H1 (cell line): ENCODE results near the gene DNAJA3. TPM values are rescaled to one million over a fixed set of nuclear protein-coding genes. Genes with fewer than 3 reads are reported as not detected.

Source experiments
- CTCF ChIA-PET: fragments of 300-600 bp; sonication (Branson Sonifier 250); formaldehyde crosslinking; loops from one replicate; lab custom pipeline; 2021; ENCODE audit not compliant: partially characterized antibody; lab: Charles Lee
- POLR2A ChIA-PET: fragments of 300-600 bp; sonication (Branson Sonifier 250); formaldehyde crosslinking; loops from one replicate; lab custom pipeline; 2021; ENCODE audit warnings: inconsistent platforms; ENCODE audit not compliant: partially characterized antibody; lab: Charles Lee
- DNase-seq, 2 experiments: peaks; one replicate each; pipeline versions ENCODE4 v3.0.0 to v3.0.0-alpha.2; 2010 to 2022; ENCODE audit warnings: low spot score in 2 of 2, low read depth in 1 of 2, mixed read lengths in 1 of 2
- FAIRE-seq: peaks from 2 replicates; lab custom pipeline; 2011; peaks lifted over from hg19 to GRCh38; lab: Jason Lieb, UNC
- H2AFZ ChIP-seq: 2 replicates; pipeline ENCODE4 v1.8.1; 2012; ENCODE audit warnings: low read length, inconsistent platforms
- H2AK5ac ChIP-seq: 2 replicates; pipeline ENCODE4 v1.6.1; 2013; ENCODE audit warnings: low read depth, low read length
- H2BK120ac ChIP-seq: replicated peaks from 2 replicates; pipeline ENCODE3; 2013; ENCODE audit warnings: low read depth, low read length, inconsistent platforms
- H2BK12ac ChIP-seq: 2 replicates; pipeline ENCODE4 v1.6.1; 2013; ENCODE audit warnings: low read depth, low read length
- H2BK15ac ChIP-seq: 2 replicates; pipeline ENCODE4 v1.6.1; 2013; ENCODE audit warnings: low read length
- H2BK20ac ChIP-seq: 2 replicates; pipeline ENCODE4 v1.6.1; 2013; ENCODE audit warnings: low read length
- H2BK5ac ChIP-seq: 2 replicates; pipeline ENCODE4 v1.6.1; 2013; ENCODE audit warnings: low read depth, low read length
- H3K14ac ChIP-seq: 2 replicates; pipeline ENCODE4 v1.6.1; 2013; ENCODE audit warnings: inconsistent platforms; ENCODE audit not compliant: insufficient read length
- H3K18ac ChIP-seq: 2 replicates; pipeline ENCODE4 v1.6.1; 2013; ENCODE audit warnings: low read length; ENCODE audit errors: extremely low read depth
- H3K23ac ChIP-seq: 2 replicates; pipeline ENCODE4 v1.6.1; 2013; ENCODE audit warnings: inconsistent platforms; ENCODE audit not compliant: insufficient read length
- H3K23me2 ChIP-seq: 2 replicates; pipeline ENCODE4 v1.6.1; 2013; ENCODE audit warnings: low read depth, low read length
- H3K27ac ChIP-seq: 2 replicates; pipeline ENCODE4 v1.6.1; 2011; ENCODE audit warnings: low read depth, low read length, inconsistent platforms
- H3K27me3 ChIP-seq, 4 experiments: replicated peaks in 1 of 4; 1 replicate in 1 of 4; 2 replicates in 3 of 4; pipeline versions ENCODE4 v1.6.1 to v1.8.1; 2011 to 2013; ENCODE audit warnings: low read length in 3 of 4, mild to moderate bottlenecking in 3 of 4, inconsistent platforms in 2 of 4, mixed read lengths in 2 of 4, moderate library complexity in 1 of 4; ENCODE audit not compliant: control insufficient read depth in 3 of 4, insufficient read depth in 3 of 4; ENCODE audit errors: extremely low read depth in 1 of 4
- H3K36me3 ChIP-seq, 4 experiments: 2 replicates each; pipeline versions ENCODE4 v1.6.1 to v1.8.1; 2011 to 2013; ENCODE audit warnings: mild to moderate bottlenecking in 4 of 4, low read length in 3 of 4, moderate library complexity in 2 of 4, control low read depth in 1 of 4, inconsistent platforms in 1 of 4; ENCODE audit not compliant: insufficient read depth in 4 of 4, control insufficient read depth in 2 of 4
- H3K4ac ChIP-seq: replicated peaks from 2 replicates; pipeline ENCODE3; 2013; ENCODE audit warnings: low read length, low read depth, mixed read lengths, inconsistent platforms; ENCODE audit not compliant: insufficient read length
- H3K4me1 ChIP-seq, 4 experiments: replicated peaks in 1 of 4; 1 replicate in 1 of 4; 2 replicates in 3 of 4; pipeline versions ENCODE4 v1.6.1 to v1.8.1; 2011 to 2013; ENCODE audit warnings: low read length in 3 of 4, inconsistent platforms in 2 of 4, mixed read lengths in 1 of 4; ENCODE audit not compliant: insufficient read depth in 4 of 4, control insufficient read depth in 3 of 4
- H3K4me2 ChIP-seq, 2 experiments: 2 replicates each; pipeline versions ENCODE4 v1.6.1 to v1.8.1; 2011 to 2013; ENCODE audit warnings: low read depth in 2 of 2, low read length in 2 of 2, control low read depth in 1 of 2, inconsistent platforms in 1 of 2, mild to moderate bottlenecking in 1 of 2; ENCODE audit not compliant: insufficient read depth in 1 of 2
- H3K4me3 ChIP-seq, 4 experiments: fragments of 200-600, 300-600 bp in 1 of 4; sonication (generic), shearing (Covaris generic), sonication (Bioruptor Twin) in 1 of 4; 2 replicates each; pipeline versions ENCODE4 v1.5.1 to v1.8.1; 2011 to 2016; ENCODE audit warnings: low read length in 4 of 4, low read depth in 3 of 4, control low read depth in 2 of 4, inconsistent platforms in 2 of 4, mild to moderate bottlenecking in 2 of 4, mixed read lengths in 1 of 4, moderate library complexity in 1 of 4; ENCODE audit not compliant: insufficient read depth in 2 of 4; ENCODE audit errors: extremely low read depth in 1 of 4
- H3K56ac ChIP-seq: replicated peaks from 2 replicates; pipeline ENCODE3; 2013; ENCODE audit warnings: low read depth, mild to moderate bottlenecking, mixed read lengths, low read length, inconsistent platforms; ENCODE audit not compliant: insufficient read length
- H3K79me1 ChIP-seq: 2 replicates; pipeline ENCODE4 v1.6.1; 2013; ENCODE audit warnings: low read depth, low read length, control low read depth
- H3K79me2 ChIP-seq, 2 experiments: 2 replicates each; pipeline versions ENCODE4 v1.6.1 to v1.8.1; 2012 to 2013; ENCODE audit warnings: low read length in 2 of 2, mild to moderate bottlenecking in 2 of 2, inconsistent platforms in 1 of 2; ENCODE audit not compliant: insufficient read depth in 2 of 2, control insufficient read depth in 1 of 2
- H3K9ac ChIP-seq, 4 experiments: replicated peaks in 1 of 4; 1 replicate in 1 of 4; 2 replicates in 3 of 4; pipeline versions ENCODE4 v1.6.1 to v1.8.1; 2011 to 2013; ENCODE audit warnings: low read depth in 3 of 4, low read length in 3 of 4, control low read depth in 2 of 4, mild to moderate bottlenecking in 2 of 4, moderate library complexity in 2 of 4, inconsistent platforms in 1 of 4; ENCODE audit errors: extremely low read depth in 1 of 4
- H3K9me3 ChIP-seq, 2 experiments: 2 replicates each; pipeline versions ENCODE4 v1.6.1 to v1.8.1; 2012 to 2013; ENCODE audit warnings: mild to moderate bottlenecking in 2 of 2, moderate library complexity in 2 of 2, control low read depth in 1 of 2, inconsistent platforms in 1 of 2, low read depth in 1 of 2, low read length in 1 of 2, mixed read lengths in 1 of 2; ENCODE audit not compliant: insufficient read depth in 2 of 2
- H4K20me1 ChIP-seq, 2 experiments: replicated peaks in 1 of 2; 2 replicates each; pipeline versions ENCODE3 to v1.8.1; 2011 to 2013; ENCODE audit warnings: inconsistent platforms in 2 of 2, low read length in 2 of 2, mild to moderate bottlenecking in 1 of 2; ENCODE audit not compliant: insufficient read depth in 2 of 2, control insufficient read depth in 1 of 2
- H4K5ac ChIP-seq: 2 replicates; pipeline ENCODE4 v1.6.1; 2013; ENCODE audit warnings: low read length, low read depth, mixed read lengths, inconsistent platforms; ENCODE audit not compliant: insufficient read length
- H4K8ac ChIP-seq: 2 replicates; pipeline ENCODE4 v1.8.0; 2013; ENCODE audit warnings: mild to moderate bottlenecking, moderate library complexity, low read length, inconsistent platforms; ENCODE audit not compliant: insufficient read depth; ENCODE audit errors: extremely low read depth
- H4K91ac ChIP-seq: replicated peaks from 2 replicates; pipeline ENCODE3; 2013; ENCODE audit warnings: low read length, mixed read lengths, inconsistent platforms; ENCODE audit not compliant: insufficient read length
- CHD2 ChIP-seq: IDR thresholded peaks from 2 replicates; pipeline ENCODE4 v1.6.1; 2012; ENCODE audit warnings: low read length, improper control_type of control experiment
- EZH2 ChIP-seq: fragments of 200-600 bp; sonication (generic); IDR thresholded peaks from 2 replicates; pipeline ENCODE4 v1.7.1; 2012; ENCODE audit warnings: low read depth, mild to moderate bottlenecking, moderate library complexity, low read length, inconsistent platforms; ENCODE audit not compliant: severe bottlenecking
- FOSL1 ChIP-seq: IDR thresholded peaks from 2 replicates; pipeline ENCODE4 v1.6.1; 2011; ENCODE audit warnings: mild to moderate bottlenecking, low read depth, low read length, moderate library complexity; ENCODE audit not compliant: insufficient read depth
- GABPA ChIP-seq: IDR thresholded peaks from 2 replicates; pipeline ENCODE4 v1.6.1; 2011; ENCODE audit warnings: mild to moderate bottlenecking, low read length, moderate library complexity, borderline replicate concordance; ENCODE audit not compliant: insufficient read depth
- GTF2F1 ChIP-seq: IDR thresholded peaks from 2 replicates; pipeline ENCODE4 v1.6.1; 2012; ENCODE audit warnings: low read depth, low read length, improper control_type of control experiment, borderline replicate concordance
- HDAC2 ChIP-seq, 2 experiments: fragments of 300-600 bp in 1 of 2; sonication (generic) in 1 of 2; IDR thresholded peaks; 2 replicates each; pipeline ENCODE4 v1.6.1; 2011 to 2012; ENCODE audit warnings: low read depth in 2 of 2, low read length in 2 of 2, mild to moderate bottlenecking in 2 of 2, moderate library complexity in 2 of 2, borderline replicate concordance in 1 of 2, inconsistent platforms in 1 of 2
- JUN ChIP-seq: IDR thresholded peaks from 2 replicates; pipeline ENCODE4 v1.6.1; 2011; ENCODE audit warnings: low read depth, mild to moderate bottlenecking, improper control_type of control experiment, low read length
- MAFK ChIP-seq: IDR thresholded peaks from 2 replicates; pipeline ENCODE4 v1.6.1; 2012; ENCODE audit warnings: low read depth, mild to moderate bottlenecking, improper control_type of control experiment, low read length
- NRF1 ChIP-seq: IDR thresholded peaks from 2 replicates; pipeline ENCODE4 v1.6.1; 2011; ENCODE audit warnings: mild to moderate bottlenecking, low read depth, low read length, improper control_type of control experiment
- RAD21 ChIP-seq, 2 experiments: IDR thresholded peaks in 1 of 2; conservative IDR thresholded peaks in 1 of 2; 2 replicates each; pipeline ENCODE4 v1.6.1; 2011; ENCODE audit warnings: low read depth in 2 of 2, low read length in 2 of 2, improper control_type of control experiment in 1 of 2, inconsistent platforms in 1 of 2, mild to moderate bottlenecking in 1 of 2, moderate library complexity in 1 of 2
- SIRT6 ChIP-seq: IDR thresholded peaks from one replicate; pipeline ENCODE4 v1.7.1; 2012; ENCODE audit warnings: low read length, inconsistent platforms
- SP1 ChIP-seq: IDR thresholded peaks from 2 replicates; pipeline ENCODE4 v1.6.1; 2011; ENCODE audit warnings: low read depth, low read length
- WGBS, 2 experiments: shearing (Covaris generic) in 1 of 2; methylation state at CpG; one replicate each; pipeline versions ENCODE4 v1.1.6 to v1.1.7; 2013 to 2015; ENCODE audit warnings: low lambda C conversion rate in 2 of 2, mixed read lengths in 2 of 2, inconsistent platforms in 1 of 2, low coverage in 1 of 2, missing lambda C conversion rate in 1 of 2; ENCODE audit not compliant: insufficient replicate concordance in 2 of 2, insufficient coverage in 1 of 2, insufficient read length in 1 of 2; ENCODE audit errors: extremely low coverage in 1 of 2, missing lambda C conversion rate in 1 of 2; 5-methylcytosine and 5-hydroxymethylcytosine counted together
- polyA plus RNA-seq, 7 experiments: library from polyadenylated mRNA; depleted of rRNA in 3 of 7; stranded (reverse) in 5 of 7; unstranded in 2 of 7; fragments of >200 nt in 5 of 7; fragments of 200-250 nt in 2 of 7; gene quantifications; 1 replicate in 5 of 7; 2 replicates in 1 of 7; 4 replicates in 1 of 7; pipeline versions ENCODE4 v1.2.1 to v1.2.3, GENCODE V29; 2011 to 2013; ENCODE audit warnings: missing spikeins in 2 of 7, mixed read lengths in 2 of 7
- total RNA-seq: library from RNA; stranded (reverse); fragmentation: NEBNext Ultra II Directional; extraction: Animal tissue kit (Norgen Biotek cat#: 25700); gene quantifications from 2 replicates; pipeline ENCODE4 v1.2.1, GENCODE V29; 2021
- TF ChIP-seq, protein P1 (sequence below): IDR thresholded peaks from 2 replicates; pipeline ENCODE4 v1.6.1; 2012; ENCODE audit warnings: inconsistent platforms

Gene DNAJA3
- total and polyA plus RNA-seq, 2 of the 8 experiments (the other 6 are each of a cell fraction or from before 2014, with no cell fraction given), result 37.3 to 59.1 TPM

GRCh38 chr16:4487955-4488498 lies 62.4 kb downstream of the DNAJA3 start:
- Histone ChIP-seq H2BK12ac (no peak overlapping the region), H3K14ac (no peak overlapping the region), H3K9ac (no peak overlapping the region), H2BK20ac (no peak overlapping the region), H2BK120ac (no peak overlapping the region), H3K4me3 (no peak overlapping the region), H3K27me3 (no peaks in the 10 kb centered on the region), H3K23ac (no peak overlapping the region), H4K91ac (no peak overlapping the region), H3K9me3 (no peaks in the 10 kb centered on the region), H3K4me2 (no peak overlapping the region), H3K56ac (no peak overlapping the region), H2BK15ac (no peak overlapping the region), H3K18ac (no peak overlapping the region), H4K20me1 (no peaks in the 10 kb centered on the region), H3K27ac (no peak overlapping the region), H3K23me2 (peaks cover under 1% of the 10 kb centered on the region; the same call in 1 of the 2 replicates), H3K79me1 (peaks cover 7% of the 10 kb centered on the region), H3K79me2 (no peaks in the 10 kb centered on the region; a peak in 1 of 4 replicates), H4K8ac (no peak overlapping the region), H3K4ac (no peak overlapping the region), H3K36me3 (peaks cover 0 to 3% (median 0%) of the 10 kb centered on the region in 4 experiments; a peak in 1 of 8 replicates), H4K5ac (no peak overlapping the region), H3K4me1 (no peaks in the 10 kb centered on the region), H2AFZ (no peak overlapping the region), H2BK5ac (no peak overlapping the region), H2AK5ac (no peak overlapping the region)
- TF ChIP-seq SP1 (no peak), NRF1 (no peak), FOSL1 (no peak), SIRT6 (no peak), MAFK (no peak), JUN (no peak), CHD2 (no peak), RAD21 (IDR thresholded peaks at IDR 0.05 in 1 of 2, conservative IDR thresholded peaks at IDR 0.05 in 1 of 2; ENCODE audit: low read depth in 2 of 2, low read length in 2 of 2) (no peak), GTF2F1 (no peak), GABPA (no peak), HDAC2 (IDR thresholded peaks at IDR 0.05; ENCODE audit: borderline replicate concordance in 1 of 2, low read depth in 2 of 2, low read length in 2 of 2) (no peak), EZH2 (no peak)
- TF ChIP-seq, protein P1, sequence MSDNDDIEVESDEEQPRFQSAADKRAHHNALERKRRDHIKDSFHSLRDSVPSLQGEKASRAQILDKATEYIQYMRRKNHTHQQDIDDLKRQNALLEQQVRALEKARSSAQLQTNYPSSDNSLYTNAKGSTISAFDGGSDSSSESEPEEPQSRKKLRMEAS, result no peak
- WGBS, 2 experiments, result 81% methylated on average over 4 of the region's 5 CpGs; no CpG with 5 or more reads in 1 of the 2 experiments
- FAIRE-seq (no peak), DNase-seq (no peak)
- POLR2A ChIA-PET, result interaction anchor here (1.0 to 2.4 kb wide), 2 partner anchors 10 to 107 kb away, joined by 3 to 6 read pairs; no protein-coding TSS in a partner anchor
- CTCF ChIA-PET, result interaction anchor here (0.6 to 2.4 kb wide), 7 partner anchors 9 to 554 kb away, joined by 3 to 9 read pairs (median 3); no protein-coding TSS in a partner anchor
